Measurements from ENCODE around the gene RBM15B. TPM values are rescaled to one million over a fixed set of nuclear protein-coding genes. Genes with fewer than 3 reads are reported as not detected.

RBM15B gene
- total and polyA plus RNA-seq, 2 donors (not counting 1 experiment from before 2014, with no cell fraction given): 10.8 to 29.5 TPM

DNA sequence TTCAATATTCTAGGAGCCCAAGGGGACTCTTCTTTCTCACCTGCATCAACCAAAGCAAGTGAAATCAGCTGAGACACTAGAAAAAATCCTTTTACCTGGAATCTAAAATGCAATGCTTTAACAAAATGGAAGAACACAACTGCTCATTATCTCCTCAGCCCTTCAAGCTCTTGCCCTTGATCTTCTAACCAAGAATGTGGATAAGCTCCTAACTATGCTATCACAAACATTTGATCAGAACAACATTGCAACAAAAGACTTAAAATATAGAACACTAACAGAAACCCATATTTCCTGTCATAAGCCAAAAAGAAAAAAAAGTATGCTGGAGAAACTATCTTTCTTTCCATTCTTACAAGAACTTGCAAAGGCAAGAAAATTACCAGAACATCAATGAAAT, 12.6 kb downstream of the RBM15B start:
- POLR2A ChIA-PET: no interaction called here
- intact Hi-C loops (cut with micrococcal nuclease): no loop called here
- TF ChIP-seq EZH2 (IDR thresholded peaks at IDR 0.05; ENCODE audit: borderline replicate concordance, insufficient read depth, low read depth, low read length, poor library complexity, severe bottlenecking): no peak
- TF ChIP-seq, protein P1, sequence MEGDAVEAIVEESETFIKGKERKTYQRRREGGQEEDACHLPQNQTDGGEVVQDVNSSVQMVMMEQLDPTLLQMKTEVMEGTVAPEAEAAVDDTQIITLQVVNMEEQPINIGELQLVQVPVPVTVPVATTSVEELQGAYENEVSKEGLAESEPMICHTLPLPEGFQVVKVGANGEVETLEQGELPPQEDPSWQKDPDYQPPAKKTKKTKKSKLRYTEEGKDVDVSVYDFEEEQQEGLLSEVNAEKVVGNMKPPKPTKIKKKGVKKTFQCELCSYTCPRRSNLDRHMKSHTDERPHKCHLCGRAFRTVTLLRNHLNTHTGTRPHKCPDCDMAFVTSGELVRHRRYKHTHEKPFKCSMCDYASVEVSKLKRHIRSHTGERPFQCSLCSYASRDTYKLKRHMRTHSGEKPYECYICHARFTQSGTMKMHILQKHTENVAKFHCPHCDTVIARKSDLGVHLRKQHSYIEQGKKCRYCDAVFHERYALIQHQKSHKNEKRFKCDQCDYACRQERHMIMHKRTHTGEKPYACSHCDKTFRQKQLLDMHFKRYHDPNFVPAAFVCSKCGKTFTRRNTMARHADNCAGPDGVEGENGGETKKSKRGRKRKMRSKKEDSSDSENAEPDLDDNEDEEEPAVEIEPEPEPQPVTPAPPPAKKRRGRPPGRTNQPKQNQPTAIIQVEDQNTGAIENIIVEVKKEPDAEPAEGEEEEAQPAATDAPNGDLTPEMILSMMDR (IDR thresholded peaks at IDR 0.05): no peak
- Histone ChIP-seq H3K9me3 (ENCODE audit: control extremely low read depth in 1 of 3, control insufficient read depth in 2 of 3, insufficient read depth in 1 of 3, low read length in 2 of 3) (no peaks in the 10 kb centered on the region), H3K9ac (ENCODE audit: low read length) (no peak overlapping the region), H3K27ac (ENCODE audit: low read length in 2 of 2) (no peak overlapping the region), H3K4me3 (ENCODE audit: control extremely low read depth in 1 of 5, extremely low read depth in 1 of 5, insufficient read depth in 1 of 5, low read depth in 2 of 5, low read length in 4 of 5) (no peak overlapping the region), H3K36me3 (replicated peaks in 1 of 2; ENCODE audit: control extremely low read depth in 1 of 2, control insufficient read depth in 1 of 2, extremely low read depth in 1 of 2, insufficient read depth in 2 of 2, low read length in 1 of 2) (peaks cover 12 to 65% of the 10 kb centered on the region in 2 experiments), H3K79me2 (ENCODE audit: control insufficient read depth, insufficient read depth, low read length) (peaks cover 15% of the 10 kb centered on the region), H3K4me1 (ENCODE audit: control insufficient read depth in 2 of 2, insufficient read depth in 2 of 2, low read length in 2 of 2) (no peaks in the 10 kb centered on the region), H3K4me2 (replicated peaks; ENCODE audit: low read depth, low read length, poor library complexity, severe bottlenecking) (no peak overlapping the region), H4K20me1 (ENCODE audit: control insufficient read depth, insufficient read depth, low read length, poor library complexity, severe bottlenecking) (no peaks in the 10 kb centered on the region), H3K27me3 (replicated peaks in 1 of 4; ENCODE audit: control extremely low read depth in 1 of 4, control insufficient read depth in 3 of 4, insufficient read depth in 4 of 4, low read length in 3 of 4) (no peaks in the 10 kb centered on the region), H2AFZ (ENCODE audit: insufficient read depth, low read depth, low read length, poor library complexity, severe bottlenecking) (no peak overlapping the region)
- DNase-seq: no peak
- Mint-ChIP-seq H3K4me3 (no peak overlapping the region), H3K4me1 (no peaks in the 10 kb centered on the region), H3K27ac (no peak overlapping the region), H3K27me3 (no peaks in the 10 kb centered on the region), H3K9me3 (ENCODE audit: insufficient read depth) (no peaks in the 10 kb centered on the region)
- no peak for ATAC-seq (ENCODE audit: low read depth)
- CTCF ChIA-PET: no interaction called here

DNA sequence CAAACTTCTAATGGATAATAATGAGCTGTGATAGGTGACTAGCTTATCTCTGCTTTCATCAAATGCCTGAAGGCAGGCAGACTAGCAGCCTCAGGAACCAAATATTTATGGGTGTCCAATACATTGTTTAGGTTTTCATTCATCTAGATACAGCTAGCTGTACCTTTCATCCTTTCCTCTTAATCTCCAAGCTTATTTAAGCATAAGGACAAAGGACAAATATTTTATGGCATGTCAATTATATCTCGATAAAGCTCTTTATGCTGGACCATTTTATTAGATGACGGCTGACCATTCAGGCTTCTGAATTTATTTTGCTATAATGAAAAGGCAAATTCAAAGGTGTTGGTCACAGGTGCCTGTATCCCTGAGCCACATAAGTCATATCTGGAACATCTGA, 16.9 kb downstream of the RBM15B start:
- ChIA-PET POLR2A (no interaction called here), CTCF (interaction anchor here (1.2 kb wide), 1 partner anchor 18 kb away, joined by 5 read pairs; the partner anchor contains the start of gene RBM15B)
- WGBS (ENCODE audit: insufficient coverage): no CpG with 5 or more reads among the region's 2 CpGs
- Histone ChIP-seq H3K9ac (ENCODE audit: low read length) (no peak overlapping the region), H4K20me1 (ENCODE audit: control insufficient read depth, insufficient read depth, low read length, poor library complexity, severe bottlenecking) (peaks cover 5% of the 10 kb centered on the region), H3K9me3 (ENCODE audit: control extremely low read depth in 1 of 3, control insufficient read depth in 2 of 3, insufficient read depth in 1 of 3, low read length in 2 of 3) (no peaks in the 10 kb centered on the region), H3K79me2 (ENCODE audit: control insufficient read depth, insufficient read depth, low read length) (peaks cover 24% of the 10 kb centered on the region), H3K36me3 (replicated peaks in 1 of 2; ENCODE audit: control extremely low read depth in 1 of 2, control insufficient read depth in 1 of 2, extremely low read depth in 1 of 2, insufficient read depth in 2 of 2, low read length in 1 of 2) (peaks cover 20 to 72% of the 10 kb centered on the region in 2 experiments), H3K4me1 (ENCODE audit: control insufficient read depth in 2 of 2, insufficient read depth in 2 of 2, low read length in 2 of 2) (no peaks in the 10 kb centered on the region), H3K27me3 (replicated peaks in 1 of 4; ENCODE audit: control extremely low read depth in 1 of 4, control insufficient read depth in 3 of 4, insufficient read depth in 4 of 4, low read length in 3 of 4) (no peaks in the 10 kb centered on the region), H3K27ac (ENCODE audit: low read length in 2 of 2) (no peak overlapping the region), H2AFZ (ENCODE audit: insufficient read depth, low read depth, low read length, poor library complexity, severe bottlenecking) (no peak overlapping the region), H3K4me3 (ENCODE audit: control extremely low read depth in 1 of 5, extremely low read depth in 1 of 5, insufficient read depth in 1 of 5, low read depth in 2 of 5, low read length in 4 of 5) (no peak overlapping the region), H3K4me2 (replicated peaks; ENCODE audit: low read depth, low read length, poor library complexity, severe bottlenecking) (no peak overlapping the region)
- TF ChIP-seq, protein P1 (IDR thresholded peaks at IDR 0.05): no peak
- TF ChIP-seq EZH2 (IDR thresholded peaks at IDR 0.05; ENCODE audit: borderline replicate concordance, insufficient read depth, low read depth, low read length, poor library complexity, severe bottlenecking): no peak
- H3K4me1 Mint-ChIP-seq: no peaks in the 10 kb centered on the region
- H3K4me3 Mint-ChIP-seq: no peak overlapping the region
- H3K27me3 Mint-ChIP-seq: no peaks in the 10 kb centered on the region
- ATAC-seq (ENCODE audit: low read depth): no peak
- no peak for DNase-seq
- no peak overlapping the region for H3K27ac Mint-ChIP-seq
- H3K9me3 Mint-ChIP-seq (ENCODE audit: insufficient read depth): no peaks in the 10 kb centered on the region
- intact Hi-C loops (cut with micrococcal nuclease): no loop called here
